Ascending aorta (tissue), 2 donors: Measurements from ENCODE around the gene RASGRF2. TPM values are rescaled to one million over a fixed set of nuclear protein-coding genes. Genes with fewer than 3 reads are reported as not detected.
"Not testable (repeated sequence)": the region's sequence is repeated elsewhere in the genome, so short reads cannot be mapped to it uniquely, and the experiment has no call there.

Experiments
- DNase-seq, 2 donors: peaks; one replicate each; pipeline ENCODE4 v3.0.0-alpha.2; 2019; ENCODE audit warnings: low spot score in 2 of 2
- H3K27ac ChIP-seq, 2 donors: fragments of 200-600 bp; sonication (generic); one replicate each; pipeline ENCODE4 v1.5.1; 2016 to 2017; ENCODE audit warnings: mild to moderate bottlenecking in 1 of 2
- H3K27me3 ChIP-seq: fragments of 200-600 bp; sonication (generic); one replicate; pipeline ENCODE4 v1.5.1; 2017
- H3K36me3 ChIP-seq, 2 donors: fragments of 200-600 bp; sonication (generic); one replicate each; pipeline ENCODE4 v1.5.1; 2016
- H3K4me1 ChIP-seq, 2 donors: fragments of 200-600 bp; sonication (generic); one replicate each; pipeline ENCODE4 v1.5.1; 2016 to 2017; ENCODE audit warnings: mild to moderate bottlenecking in 1 of 2
- H3K4me3 ChIP-seq, 2 donors: fragments of 200-600 bp; sonication (generic); one replicate each; pipeline ENCODE4 v1.5.1; 2016 to 2017; ENCODE audit warnings: mild to moderate bottlenecking in 1 of 2
- H3K9me3 ChIP-seq, 2 donors: fragments of 200-600 bp; sonication (generic); one replicate each; pipeline ENCODE4 v1.5.1; 2016
- intact Hi-C: fragments of 100-400 bp; cut with DNase I; formaldehyde crosslinking; loops from one replicate; pipeline ENCODE4 v1.15.1; 2023
- total RNA-seq: library from RNA; depleted of rRNA; stranded (reverse); fragments of >200 nt; gene quantifications from one replicate; pipeline ENCODE4 v1.1.0, GENCODE V29; 2016
- TF ChIP-seq, protein P1 (sequence below), 3 experiments: fragments of 200-600 bp in 2 of 3; fragments of 450-650 bp in 1 of 3; sonication (generic) in 2 of 3; IDR thresholded peaks; one replicate each; pipeline ENCODE4 v1.5.1; 2016 to 2019; ENCODE audit warnings: antibody characterized with exemption in 3 of 3, mild to moderate bottlenecking in 1 of 3, moderate library complexity in 1 of 3

The RASGRF2 gene
- total RNA-seq, 1 donor from 2014 or later: 16.9 TPM

DNA sequence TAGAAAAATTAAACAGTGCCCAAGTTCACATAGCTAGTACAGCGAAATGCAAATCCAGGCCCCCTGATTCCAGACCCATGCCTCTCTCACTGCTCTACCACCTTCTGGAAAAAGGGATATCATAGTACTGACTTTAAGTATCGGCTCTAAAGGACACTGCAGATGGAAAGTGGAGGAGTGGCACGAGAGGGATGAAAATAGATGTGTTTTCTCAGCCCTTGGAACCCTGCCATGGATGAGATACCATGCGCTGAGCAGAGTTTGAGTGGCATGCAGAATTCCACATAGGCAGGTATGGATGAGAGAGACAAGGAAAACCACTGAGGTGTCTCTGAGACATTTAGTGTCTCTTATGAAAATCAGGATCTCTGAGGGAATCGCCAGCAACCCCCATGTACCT lies 291.8 kb downstream of the RASGRF2 start:
- Histone ChIP-seq H3K9me3 (no peaks in the 10 kb centered on the region), H3K27me3 (no peaks in the 10 kb centered on the region), H3K36me3 (peaks cover 25 to 51% of the 10 kb centered on the region in 2 donors), H3K4me1 (no peaks in the 10 kb centered on the region), H3K4me3 (no peak overlapping the region), H3K27ac (no peak overlapping the region)
- TF ChIP-seq, protein P1, sequence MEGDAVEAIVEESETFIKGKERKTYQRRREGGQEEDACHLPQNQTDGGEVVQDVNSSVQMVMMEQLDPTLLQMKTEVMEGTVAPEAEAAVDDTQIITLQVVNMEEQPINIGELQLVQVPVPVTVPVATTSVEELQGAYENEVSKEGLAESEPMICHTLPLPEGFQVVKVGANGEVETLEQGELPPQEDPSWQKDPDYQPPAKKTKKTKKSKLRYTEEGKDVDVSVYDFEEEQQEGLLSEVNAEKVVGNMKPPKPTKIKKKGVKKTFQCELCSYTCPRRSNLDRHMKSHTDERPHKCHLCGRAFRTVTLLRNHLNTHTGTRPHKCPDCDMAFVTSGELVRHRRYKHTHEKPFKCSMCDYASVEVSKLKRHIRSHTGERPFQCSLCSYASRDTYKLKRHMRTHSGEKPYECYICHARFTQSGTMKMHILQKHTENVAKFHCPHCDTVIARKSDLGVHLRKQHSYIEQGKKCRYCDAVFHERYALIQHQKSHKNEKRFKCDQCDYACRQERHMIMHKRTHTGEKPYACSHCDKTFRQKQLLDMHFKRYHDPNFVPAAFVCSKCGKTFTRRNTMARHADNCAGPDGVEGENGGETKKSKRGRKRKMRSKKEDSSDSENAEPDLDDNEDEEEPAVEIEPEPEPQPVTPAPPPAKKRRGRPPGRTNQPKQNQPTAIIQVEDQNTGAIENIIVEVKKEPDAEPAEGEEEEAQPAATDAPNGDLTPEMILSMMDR (IDR thresholded peaks at IDR 0.05): no peak
- DNase-seq: no peak
- intact Hi-C loops: no loop called here

DNA sequence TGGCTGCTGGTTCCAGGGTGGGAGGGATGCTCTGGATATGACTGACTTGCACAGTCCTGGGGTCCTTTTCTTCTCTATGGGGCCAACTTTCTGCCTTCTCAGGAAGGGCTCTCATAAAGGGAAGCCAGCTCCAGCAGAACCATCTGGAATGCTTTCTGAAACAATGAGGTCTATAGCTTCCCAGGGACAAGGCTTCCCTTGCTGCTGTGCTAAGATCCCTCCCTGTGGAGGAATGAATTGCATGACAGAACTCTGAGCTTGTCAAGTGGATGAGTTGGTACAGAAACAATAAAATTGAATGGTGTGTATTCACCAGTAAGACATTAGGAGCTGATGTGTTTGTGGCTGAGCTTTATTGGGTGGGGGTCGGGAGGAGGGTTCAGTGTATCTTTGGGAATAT lies 292.7 kb downstream of the RASGRF2 start:
- intact Hi-C loops: no loop called here
- Histone ChIP-seq H3K4me3 (no peak overlapping the region), H3K27me3 (no peaks in the 10 kb centered on the region), H3K4me1 (no peaks in the 10 kb centered on the region), H3K9me3 (no peaks in the 10 kb centered on the region), H3K36me3 (peaks cover 27 to 60% of the 10 kb centered on the region in 2 donors), H3K27ac (no peak overlapping the region)
- TF ChIP-seq, protein P1 (IDR thresholded peaks at IDR 0.05): no peak
- no peak for DNase-seq

DNA sequence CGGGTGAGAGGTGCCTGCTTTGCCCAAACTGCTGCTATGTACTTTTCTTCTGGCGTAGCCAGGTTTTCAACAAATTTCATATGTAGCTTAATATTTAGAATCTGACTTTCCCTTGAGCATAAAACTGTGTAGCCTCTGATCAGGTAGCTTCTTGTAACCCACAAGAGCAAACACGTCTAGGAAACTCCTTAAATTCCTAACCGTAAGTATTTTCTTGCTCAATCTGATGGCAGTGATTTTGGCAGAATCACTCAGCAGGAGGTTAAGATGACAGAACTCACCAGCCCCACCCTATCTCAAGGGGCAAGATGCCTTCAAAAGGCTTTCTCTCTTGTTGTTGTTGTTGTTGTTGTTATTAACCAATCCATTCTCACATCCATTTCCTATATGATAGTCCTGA lies 293.7 kb downstream of the RASGRF2 start:
- no peaks in the 10 kb centered on the region for H3K4me1 ChIP-seq
- H3K27ac ChIP-seq: no peak overlapping the region
- intact Hi-C loops: no loop called here
- peaks cover 35 to 70% of the 10 kb centered on the region in 2 donors for H3K36me3 ChIP-seq
- TF ChIP-seq, protein P1 (IDR thresholded peaks at IDR 0.05): no peak
- no peak overlapping the region for H3K4me3 ChIP-seq
- DNase-seq: no peak
- no peaks in the 10 kb centered on the region for H3K9me3 ChIP-seq
- no peaks in the 10 kb centered on the region for H3K27me3 ChIP-seq

DNA sequence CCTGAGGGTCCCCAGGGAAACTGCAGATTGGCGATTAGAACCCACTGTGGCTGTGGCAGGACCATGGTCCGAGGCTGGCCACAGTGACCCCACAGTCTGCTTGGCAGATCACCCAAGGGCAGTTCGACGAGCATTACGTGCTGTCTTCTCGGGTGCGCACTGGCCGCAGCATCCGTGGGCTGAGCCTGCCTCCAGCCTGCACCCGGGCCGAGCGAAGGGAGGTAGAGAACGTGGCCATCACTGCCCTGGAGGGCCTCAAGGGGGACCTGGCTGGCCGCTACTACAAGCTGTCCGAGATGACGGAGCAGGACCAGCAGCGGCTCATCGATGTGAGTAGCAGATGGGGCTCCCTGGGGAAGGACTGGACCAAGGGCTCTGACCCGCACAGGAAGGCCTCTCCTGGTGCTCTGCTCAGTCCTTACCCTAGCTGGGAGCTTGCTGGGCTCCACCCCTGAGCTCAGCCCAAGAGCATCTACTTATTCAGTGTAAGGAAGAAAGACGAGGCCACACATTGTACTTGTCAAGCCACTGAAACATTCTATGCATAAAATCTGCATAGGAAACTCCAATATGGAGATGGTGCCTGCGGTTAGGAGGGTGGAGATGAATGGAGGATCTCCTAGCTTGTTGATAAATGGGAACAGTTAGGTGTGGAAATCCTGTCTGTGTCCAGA lies 294.9 kb downstream of the RASGRF2 start:
- H3K27ac ChIP-seq: no peak overlapping the region
- no peaks in the 10 kb centered on the region for H3K27me3 ChIP-seq
- no peaks in the 10 kb centered on the region for H3K4me1 ChIP-seq
- no peak overlapping the region for H3K4me3 ChIP-seq
- H3K36me3 ChIP-seq: peaks cover 45 to 81% of the 10 kb centered on the region in 2 donors
- TF ChIP-seq, protein P1 (IDR thresholded peaks at IDR 0.05): no peak
- H3K9me3 ChIP-seq: no peaks in the 10 kb centered on the region
- no peak for DNase-seq
- intact Hi-C loops: no loop called here

DNA sequence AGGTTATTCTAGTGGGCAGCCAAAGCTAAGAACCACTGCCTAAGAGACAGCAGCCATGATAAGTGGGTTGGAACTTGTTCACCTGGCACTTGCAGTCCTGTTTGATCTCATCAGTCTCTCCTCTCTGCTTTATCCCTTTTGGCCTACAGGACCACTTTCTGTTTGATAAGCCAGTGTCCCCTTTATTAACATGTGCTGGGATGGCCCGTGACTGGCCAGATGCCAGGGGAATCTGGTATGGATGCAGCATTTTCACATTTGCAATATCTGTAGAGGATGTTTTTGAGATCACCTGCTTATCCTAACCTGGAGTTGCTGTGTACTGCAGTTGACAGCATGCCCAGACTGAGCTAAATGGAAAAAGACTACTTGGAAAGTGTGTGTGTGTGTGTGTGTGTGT lies 296.6 kb downstream of the RASGRF2 start:
- intact Hi-C loops: no loop called here
- peaks cover 41 to 97% of the 10 kb centered on the region in 2 donors for H3K36me3 ChIP-seq
- TF ChIP-seq, protein P1 (IDR thresholded peaks at IDR 0.05): no peak
- no peaks in the 10 kb centered on the region for H3K4me1 ChIP-seq
- H3K4me3 ChIP-seq: no peak overlapping the region
- no peak overlapping the region for H3K27ac ChIP-seq
- H3K27me3 ChIP-seq: no peaks in the 10 kb centered on the region
- no peaks in the 10 kb centered on the region for H3K9me3 ChIP-seq
- DNase-seq: no peak

DNA sequence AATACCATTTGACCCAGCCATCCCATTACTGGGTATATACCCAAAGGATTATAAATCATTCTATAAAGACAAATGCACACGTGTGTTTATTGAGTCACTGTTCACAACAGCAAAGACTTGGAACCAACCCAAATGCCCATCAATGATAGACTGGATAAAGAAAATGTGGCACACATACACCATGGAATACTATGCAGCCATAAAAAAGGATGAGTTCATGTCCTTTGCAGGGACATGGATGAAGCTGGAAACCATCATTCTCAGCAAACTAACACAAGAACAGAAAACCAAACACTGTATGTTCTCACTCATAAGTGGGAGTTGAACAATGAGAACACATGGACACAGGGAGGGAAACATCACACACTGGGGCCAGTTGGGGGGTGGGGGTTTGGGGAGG lies 302.6 kb downstream of the RASGRF2 start:
- DNase-seq, H3K27ac ChIP-seq, H3K4me1 ChIP-seq, H3K4me3 ChIP-seq, intact Hi-C loops, H3K27me3 ChIP-seq, H3K9me3 ChIP-seq: not testable (repeated sequence)
- H3K36me3 ChIP-seq: peaks cover 25 to 86% of the 10 kb centered on the region in 2 donors
